GM10266 (cell line): Measurements from ENCODE around the gene PGP.
"Not testable (repeated sequence)": the region's sequence is repeated elsewhere in the genome, so short reads cannot be mapped to it uniquely, and the experiment has no call there.

ENCODE experiments used
- DNase-seq: peaks from one replicate; pipeline ENCODE4 v3.0.0; 2012; ENCODE audit errors: extremely low spot score
- TF ChIP-seq, protein P1 (sequence below): IDR thresholded peaks from 2 replicates; pipeline ENCODE4 v1.5.1; 2012; ENCODE audit warnings: mild to moderate bottlenecking, low read depth; ENCODE audit not compliant: control insufficient read depth, insufficient read depth; ENCODE audit errors: missing control alignments

The PGP gene

DNA sequence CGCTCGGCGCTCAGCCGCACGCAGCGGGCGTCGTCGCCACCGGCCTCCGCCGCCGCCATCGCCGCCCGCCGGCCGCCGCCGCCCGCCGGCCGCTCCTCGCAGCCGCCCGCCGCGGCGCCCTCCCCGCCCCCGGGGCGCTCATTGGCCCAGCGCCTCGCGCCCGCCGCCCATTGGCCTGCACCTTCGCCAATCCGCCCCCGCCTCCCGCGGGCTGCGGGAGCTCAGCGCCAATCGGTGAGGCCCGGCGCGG lies at the start of gene PGP:
Gene PGP (minus strand): TSS at position 122 of the 250 bp plus-strand sequence. CDS start 63 bp downstream, at position 59.
- DNase-seq, result no peak
- TF ChIP-seq, protein P1, sequence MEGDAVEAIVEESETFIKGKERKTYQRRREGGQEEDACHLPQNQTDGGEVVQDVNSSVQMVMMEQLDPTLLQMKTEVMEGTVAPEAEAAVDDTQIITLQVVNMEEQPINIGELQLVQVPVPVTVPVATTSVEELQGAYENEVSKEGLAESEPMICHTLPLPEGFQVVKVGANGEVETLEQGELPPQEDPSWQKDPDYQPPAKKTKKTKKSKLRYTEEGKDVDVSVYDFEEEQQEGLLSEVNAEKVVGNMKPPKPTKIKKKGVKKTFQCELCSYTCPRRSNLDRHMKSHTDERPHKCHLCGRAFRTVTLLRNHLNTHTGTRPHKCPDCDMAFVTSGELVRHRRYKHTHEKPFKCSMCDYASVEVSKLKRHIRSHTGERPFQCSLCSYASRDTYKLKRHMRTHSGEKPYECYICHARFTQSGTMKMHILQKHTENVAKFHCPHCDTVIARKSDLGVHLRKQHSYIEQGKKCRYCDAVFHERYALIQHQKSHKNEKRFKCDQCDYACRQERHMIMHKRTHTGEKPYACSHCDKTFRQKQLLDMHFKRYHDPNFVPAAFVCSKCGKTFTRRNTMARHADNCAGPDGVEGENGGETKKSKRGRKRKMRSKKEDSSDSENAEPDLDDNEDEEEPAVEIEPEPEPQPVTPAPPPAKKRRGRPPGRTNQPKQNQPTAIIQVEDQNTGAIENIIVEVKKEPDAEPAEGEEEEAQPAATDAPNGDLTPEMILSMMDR, result no peak

DNA sequence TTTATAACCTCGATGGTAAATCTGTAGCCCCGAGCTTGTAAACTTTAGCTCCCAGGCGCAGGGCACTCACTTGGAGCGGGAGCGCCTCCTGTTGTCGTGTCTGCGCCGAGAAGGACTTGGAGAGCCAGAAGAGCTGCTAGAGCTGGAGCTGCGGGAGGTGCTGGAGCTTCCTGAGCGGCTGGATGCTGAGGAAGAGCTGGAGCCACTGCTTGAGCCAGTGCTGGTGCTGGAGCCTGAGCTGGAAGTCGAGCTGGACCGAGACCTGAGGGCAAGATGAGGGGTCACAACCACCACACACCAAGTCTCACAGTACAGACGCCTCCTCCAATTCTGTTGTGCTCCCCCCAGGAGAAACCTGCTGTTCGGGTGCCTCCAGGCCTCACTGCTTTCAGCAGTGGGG lies 48.4 kb upstream of the PGP start:
- not testable (repeated sequence) for DNase-seq

DNA sequence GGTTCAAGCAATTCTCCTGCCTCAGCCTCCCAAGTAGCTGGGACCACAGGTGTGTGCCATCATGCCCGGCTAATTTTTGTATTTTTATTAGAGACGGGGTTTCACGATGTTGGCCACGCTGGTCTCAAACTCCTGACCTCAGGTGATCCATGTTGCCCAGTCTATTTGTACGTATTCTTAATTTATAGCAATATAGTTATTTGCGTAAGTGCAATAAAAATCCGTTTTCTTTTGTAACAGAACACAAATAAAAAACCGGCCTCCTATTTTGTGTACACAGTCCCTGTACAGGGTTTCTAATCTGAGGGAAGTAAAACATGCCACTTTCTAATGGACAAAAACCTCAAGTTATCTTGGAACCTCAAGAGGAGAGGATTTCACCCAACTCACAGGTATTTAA lies 45.6 kb upstream of the PGP start:
- TF ChIP-seq, protein P1, result no peak
- no peak for DNase-seq

DNA sequence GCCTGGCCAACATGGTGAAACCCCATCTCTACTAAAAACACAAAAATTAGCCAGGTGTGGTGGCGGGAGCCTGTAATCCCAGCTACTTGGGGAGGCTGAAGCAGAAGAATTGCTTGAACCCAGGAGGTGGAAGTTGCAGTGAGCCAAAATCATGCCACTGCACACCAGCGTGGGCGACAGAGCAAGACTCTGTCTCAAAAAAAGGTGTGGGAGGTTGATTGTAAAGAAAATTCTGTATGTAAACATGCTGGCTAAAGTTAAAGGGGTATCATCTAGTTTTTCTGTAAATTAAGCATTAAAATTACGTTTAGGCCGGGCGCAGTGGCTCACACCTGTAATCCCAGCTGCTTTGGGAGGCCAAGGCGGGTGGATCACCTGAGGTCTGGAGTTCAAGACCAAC lies 43.9 kb upstream of the PGP start:
- DNase-seq, result not testable (repeated sequence)

DNA sequence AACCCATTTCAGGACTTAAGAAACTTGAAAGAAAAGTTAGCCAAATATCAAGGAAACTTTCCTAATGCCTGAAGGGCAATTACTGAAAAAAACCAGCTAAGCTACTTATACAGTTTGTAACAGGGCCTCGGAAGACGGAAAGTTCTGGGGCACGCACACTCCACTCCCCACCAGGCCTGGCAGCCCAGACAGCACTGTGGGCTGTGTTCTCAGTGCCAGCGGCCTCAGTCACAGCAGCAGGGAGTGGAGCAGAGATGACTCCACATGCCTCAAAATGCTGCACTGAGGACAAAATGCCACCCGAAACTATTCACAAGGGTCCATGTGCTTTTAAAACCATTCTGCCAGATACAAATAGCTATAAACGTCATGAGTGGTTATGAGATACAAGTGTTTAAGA lies 43.1 kb upstream of the PGP start:
- TF ChIP-seq, protein P1, result no peak
- no peak for DNase-seq

DNA sequence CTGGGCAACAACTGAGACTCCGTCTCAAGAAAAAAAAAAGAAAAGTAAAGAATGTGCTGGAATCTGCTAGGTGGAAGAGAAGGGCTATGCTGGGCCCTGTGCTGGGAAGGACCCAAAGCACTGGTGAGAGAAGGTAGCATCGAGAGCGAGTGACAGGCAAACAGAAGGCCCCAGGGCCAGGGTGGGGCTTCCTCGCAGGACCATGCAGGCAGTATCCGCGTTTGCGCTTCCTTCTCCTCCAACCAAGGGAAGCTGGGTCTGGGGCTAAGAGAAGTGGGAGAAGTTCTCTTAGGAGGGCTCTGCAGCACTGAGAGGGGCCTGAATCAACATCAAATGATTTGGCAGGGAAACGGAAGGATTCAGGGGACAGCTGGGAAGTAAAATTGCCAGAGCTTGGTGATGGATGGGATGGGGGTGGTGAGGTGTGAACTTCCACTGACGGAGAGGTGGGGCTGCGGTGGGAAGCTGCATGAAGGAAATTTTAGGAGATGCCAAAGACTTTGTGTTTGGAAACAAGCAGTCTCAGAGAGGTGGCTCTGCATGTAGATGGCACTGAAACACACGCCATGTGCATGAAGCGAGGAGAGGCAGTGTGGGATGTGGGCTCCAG lies 42.0 kb upstream of the PGP start:
- TF ChIP-seq, protein P1, result no peak
- no peak for DNase-seq

DNA sequence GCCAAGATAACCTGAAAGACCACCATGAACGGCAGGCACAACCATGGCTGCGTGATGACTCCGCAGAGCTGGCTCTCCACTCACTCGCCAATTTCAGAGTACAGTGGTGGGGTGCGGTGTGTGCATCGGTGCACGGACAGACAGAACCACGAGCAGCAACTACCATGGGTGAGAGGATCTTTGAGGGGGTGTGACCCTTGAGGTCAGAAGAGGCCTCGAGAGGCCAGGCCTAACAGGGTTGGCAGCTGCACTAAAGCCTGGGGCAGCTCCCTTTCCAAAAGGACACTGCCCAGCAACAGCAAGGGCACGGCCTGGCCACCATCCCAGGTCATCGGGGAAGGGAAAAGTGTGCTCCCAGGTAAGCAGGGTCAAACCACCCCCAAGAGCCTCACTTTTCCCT lies 38.7 kb upstream of the PGP start:
- TF ChIP-seq, protein P1, result no peak

DNA sequence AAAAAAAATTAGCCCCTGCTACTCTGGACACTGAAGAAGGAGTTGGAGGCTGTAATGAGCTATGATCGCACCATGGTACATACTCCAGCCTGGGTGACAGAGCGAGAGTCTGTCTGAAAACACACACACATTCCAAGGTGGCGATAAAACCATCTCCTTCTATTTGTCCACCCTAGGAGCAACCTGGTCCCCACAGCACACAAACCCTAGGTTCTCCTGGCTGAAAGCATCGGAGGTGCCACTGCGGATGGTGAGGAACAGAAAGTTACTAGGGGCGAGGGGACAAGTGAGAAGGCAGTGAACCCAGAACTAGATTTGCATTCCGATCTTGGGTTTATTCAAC lies 38.1 kb upstream of the PGP start:
- TF ChIP-seq, protein P1, result no peak
- DNase-seq, result no peak

More for the DNA sequence above, 38.7 kb upstream of the PGP start:
- DNase-seq, result no peak
